Measurements from ENCODE around the gene KCTD14.

- no peak for TF ChIP-seq POLR2A (IDR thresholded peaks at IDR 0.05)
- no peak for TF ChIP-seq CTCF (IDR thresholded peaks at IDR 0.05)
These were observed 16.4 kb upstream of the KCTD14 start for GRCh38 chr11:78039391-78039918.

Data from adrenal gland (tissue), 5 donors.